Stomach (tissue), 4 donors: ENCODE data around the gene NXT1.

ENCODE experiments used
- CTCF ChIP-seq, 7 experiments: fragments of 450-650 bp in 4 of 7; fragments of 200-600 bp in 3 of 7; sonication (generic) in 3 of 7; IDR thresholded peaks; one replicate each; pipeline ENCODE4 v1.5.1; 2016 to 2019; ENCODE audit warnings: antibody characterized with exemption in 7 of 7, control low read depth in 2 of 7, mild to moderate bottlenecking in 1 of 7
- EP300 ChIP-seq: sonication (generic); formaldehyde crosslinking; IDR thresholded peaks from one replicate; pipeline ENCODE4 v1.6.1; 2017; ENCODE audit warnings: antibody characterized with exemption
- POLR2A ChIP-seq, 4 donors: fragments of 450-650 bp; IDR thresholded peaks; one replicate each; pipeline ENCODE4 v1.6.1; 2016; ENCODE audit warnings: antibody characterized with exemption in 4 of 4, control low read depth in 2 of 4, mild to moderate bottlenecking in 1 of 4, moderate library complexity in 1 of 4
- POLR2AphosphoS5 ChIP-seq, 3 donors: sonication (generic); formaldehyde crosslinking; IDR thresholded peaks; one replicate each; pipeline ENCODE4 v1.6.1; 2016; ENCODE audit warnings: antibody characterized with exemption in 3 of 3

- TF ChIP-seq CTCF (IDR thresholded peaks at IDR 0.05) (no peak), EP300 (no peak), POLR2AphosphoS5 (IDR thresholded peaks at IDR 0.05) (no peak), POLR2A (IDR thresholded peaks at IDR 0.05) (no peak)
Observed at GRCh38 chr20:23334111-23334510, 16.5 kb upstream of the NXT1 start.
